NCI-H1436 treated with DMSO at 0.1 percent for 48 hours (cell line): ENCODE results near the gene TMEM135.
"Not testable (repeated sequence)": the region's sequence is repeated elsewhere in the genome, so short reads cannot be mapped to it uniquely, and the experiment has no call there.

Source experiments
- DNase-seq: peaks from one replicate; lab custom pipeline; 2025; lab: John Stamatoyannopoulos, UW

TMEM135 gene

DNA sequence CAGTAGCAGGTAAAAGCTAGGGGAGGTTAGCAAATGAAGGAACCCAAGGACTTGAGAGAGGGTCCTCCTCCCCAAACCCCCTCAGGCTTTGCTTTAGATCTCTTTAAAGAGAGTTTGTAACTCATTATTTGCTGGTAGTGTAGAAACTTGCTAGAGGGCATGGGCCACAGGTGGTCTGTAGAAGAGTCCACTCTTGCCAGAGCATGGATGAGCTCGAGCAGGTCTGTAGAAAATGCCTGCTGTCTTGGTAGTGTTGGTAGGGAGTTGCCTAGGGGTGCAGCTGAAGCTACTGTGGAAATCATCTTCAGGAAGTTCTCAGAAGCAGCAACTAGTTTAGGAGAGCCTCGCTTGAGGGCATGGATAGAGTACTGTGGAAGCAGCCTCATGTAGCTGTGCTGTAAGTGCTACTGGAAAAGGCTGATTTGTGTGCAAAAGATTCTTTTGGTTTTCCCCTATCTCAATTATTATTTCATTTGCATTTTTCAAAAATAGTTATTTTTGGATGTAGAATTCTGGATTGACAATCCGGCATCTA is 104.3 kb downstream of the TMEM135 start:
- no peak for DNase-seq

- no peak for DNase-seq
These were observed 104.9 kb downstream of the TMEM135 start for GRCh38 chr11:87142594-87142993.

GRCh38 chr11:87143641-87144040 is 105.9 kb downstream of the TMEM135 start:
- DNase-seq, result no peak

DNA sequence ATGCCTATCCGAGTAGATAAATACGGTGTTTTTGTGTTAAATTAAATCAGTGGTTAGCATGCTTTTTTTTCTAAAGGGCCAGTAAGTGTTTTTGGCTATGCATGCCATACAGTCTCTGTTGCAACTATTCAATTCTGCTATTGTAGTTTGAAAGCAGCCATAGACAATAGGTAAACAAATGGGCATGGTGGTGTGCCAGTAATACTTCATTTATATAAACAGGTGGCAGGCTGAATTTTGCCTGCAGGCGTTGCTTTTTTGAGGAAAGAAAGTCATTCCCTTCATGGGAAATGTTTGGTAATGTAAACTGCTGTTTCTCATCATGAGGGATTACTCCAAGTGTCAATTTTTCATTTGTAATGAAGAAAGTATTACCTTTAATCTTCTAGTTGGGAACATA is 106.5 kb downstream of the TMEM135 start:
- no peak for DNase-seq

DNA sequence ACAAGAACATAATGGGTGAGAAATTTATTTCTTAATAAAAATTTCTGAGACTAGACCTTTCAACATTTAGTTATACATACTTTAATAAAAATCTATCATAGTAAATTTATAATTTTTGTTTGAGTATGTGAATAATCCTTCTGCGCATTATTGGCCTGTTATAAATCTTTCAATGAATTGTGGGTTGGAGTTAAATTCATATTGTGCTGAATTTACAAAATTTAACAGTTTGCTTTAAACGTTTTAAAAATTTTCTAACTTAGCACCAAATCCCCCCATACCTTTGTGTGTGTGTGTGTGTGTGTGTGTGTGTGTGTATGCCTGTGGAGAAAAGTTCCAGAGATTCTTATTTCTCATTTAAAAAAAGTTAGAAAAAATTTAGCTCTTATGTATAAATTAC is 111.0 kb downstream of the TMEM135 start:
- DNase-seq, result no peak

GRCh38 chr11:87149782-87150181 is 112.0 kb downstream of the TMEM135 start:
- DNase-seq, result not testable (repeated sequence)

DNA sequence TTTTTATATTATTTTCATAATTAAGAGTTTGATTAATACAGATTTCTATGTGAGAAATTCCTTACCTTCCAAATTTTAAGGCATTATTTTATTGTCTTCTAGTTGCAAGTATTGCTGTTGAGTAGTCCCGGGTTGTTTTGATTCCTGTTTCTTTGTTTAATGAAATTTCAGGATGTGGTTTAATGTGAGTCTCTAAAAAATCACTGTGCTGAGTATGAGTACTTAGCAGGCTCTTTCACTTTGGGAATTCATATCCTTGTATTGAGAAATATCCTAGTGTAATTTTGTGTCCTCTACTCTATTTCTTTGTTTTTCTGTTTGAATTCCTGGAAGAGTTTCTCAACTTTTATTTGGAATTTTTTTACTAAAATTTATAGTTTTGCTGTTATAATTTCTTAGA is 113.2 kb downstream of the TMEM135 start:
- DNase-seq, result no peak

DNA sequence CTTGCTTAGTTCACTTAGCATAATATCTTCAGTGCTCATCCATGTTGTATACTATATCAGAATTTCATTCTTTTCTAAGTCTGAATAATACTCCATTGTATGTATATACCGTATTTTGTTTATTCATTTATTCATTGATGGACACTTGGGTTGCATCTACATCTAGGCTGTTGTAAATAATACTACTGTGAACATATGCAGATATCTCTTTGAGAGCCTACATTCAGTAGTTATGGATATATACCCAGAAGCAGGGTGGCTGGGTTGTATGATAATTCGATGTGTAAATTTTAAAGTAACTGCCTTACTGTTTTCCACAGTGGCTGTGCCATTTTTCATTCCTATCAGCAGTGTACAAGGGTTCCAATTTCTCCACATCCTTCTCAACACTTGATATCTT is 116.5 kb downstream of the TMEM135 start:
- DNase-seq, result no peak

- DNase-seq, result no peak
These were observed 119.2 kb downstream of the TMEM135 start for GRCh38 chr11:87156970-87157369.

GRCh38 chr11:87169076-87169475 is 131.3 kb downstream of the TMEM135 start:
- not testable (repeated sequence) for DNase-seq

- DNase-seq, result peak; percentile 48
These were observed 135.7 kb downstream of the TMEM135 start for GRCh38 chr11:87173185-87174039.

GRCh38 chr11:87174870-87175269 is 137.1 kb downstream of the TMEM135 start:
- no peak for DNase-seq

DNA sequence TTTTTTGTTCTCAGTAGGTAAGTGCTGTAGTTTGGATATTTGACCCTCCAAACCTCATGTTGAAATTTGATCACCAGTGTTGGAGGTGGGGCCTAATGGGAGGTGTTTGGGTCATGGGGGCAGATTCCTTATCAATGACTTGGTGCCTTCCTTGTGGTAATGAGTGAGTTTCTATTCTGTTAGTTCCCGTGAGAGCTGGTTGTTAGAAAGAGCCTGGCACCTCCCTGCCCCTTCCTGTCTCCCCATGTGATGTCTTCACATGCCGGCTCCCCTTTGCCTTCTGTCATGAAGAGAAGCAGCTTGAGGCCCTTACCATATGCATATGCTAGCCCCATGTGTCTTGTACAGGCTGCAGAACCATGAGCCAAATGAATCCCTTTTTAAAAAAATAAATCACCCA is 138.3 kb downstream of the TMEM135 start:
- DNase-seq, result no peak

DNA sequence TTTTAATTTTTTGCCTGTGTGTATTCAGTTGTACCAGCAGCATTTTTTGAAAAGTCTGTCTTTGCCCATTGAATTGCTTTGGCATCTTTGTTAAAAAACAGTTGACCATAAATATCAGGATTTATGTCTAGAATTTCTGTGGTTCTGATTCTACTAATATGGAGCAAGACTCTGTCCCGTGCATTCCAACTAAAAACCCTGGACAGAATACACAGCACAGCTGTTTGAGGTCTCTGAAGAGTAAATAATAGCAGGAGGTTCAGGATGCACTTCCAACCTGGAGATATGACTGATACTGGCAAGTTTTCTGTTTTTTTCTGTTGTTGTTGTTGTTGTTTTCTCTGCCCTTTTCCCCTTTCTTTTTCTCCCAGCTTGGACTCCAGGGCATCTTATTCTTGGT is 141.9 kb downstream of the TMEM135 start:
- DNase-seq, result no peak

- no peak for DNase-seq
These were observed 143.0 kb downstream of the TMEM135 start for GRCh38 chr11:87180742-87181141.

DNA sequence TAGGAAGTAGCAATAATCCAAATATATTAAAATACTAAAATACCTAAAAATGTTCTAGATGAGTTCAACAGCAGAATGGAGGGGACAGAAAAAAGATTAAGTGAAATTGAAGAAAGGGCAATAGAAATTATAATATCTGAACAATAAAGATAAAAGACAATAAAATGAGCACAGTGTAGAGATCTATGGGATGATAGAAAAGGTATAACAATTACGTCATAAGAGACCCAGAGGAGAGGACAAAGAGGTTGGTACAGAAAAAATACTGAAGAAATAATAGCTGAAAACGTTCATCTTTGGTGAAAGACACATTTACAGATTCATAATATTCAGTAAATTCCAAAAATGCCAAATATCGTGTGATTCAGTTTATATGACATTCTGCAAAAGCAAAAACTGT is 143.4 kb downstream of the TMEM135 start:
- DNase-seq, result no peak

GRCh38 chr11:87185228-87185627 is 147.5 kb downstream of the TMEM135 start:
- DNase-seq, result no peak

DNA sequence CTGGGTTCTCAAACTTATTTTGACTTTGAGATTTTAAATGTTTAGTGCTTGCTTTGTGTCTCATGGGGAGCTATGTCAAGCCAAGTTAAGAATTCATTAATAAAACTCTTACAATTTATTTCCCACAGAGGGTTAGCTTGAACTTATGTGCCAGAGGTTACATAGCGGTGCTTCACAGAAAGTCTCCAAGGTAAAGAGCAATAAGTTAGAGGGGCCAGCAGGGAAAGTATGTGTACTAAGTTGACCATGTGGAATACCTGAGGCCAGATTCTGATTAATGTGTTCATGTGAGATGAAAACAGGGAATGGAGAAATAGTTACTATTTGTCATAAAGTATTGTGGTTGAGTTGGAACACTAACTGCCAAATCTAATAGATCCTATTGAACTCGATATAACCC is 149.3 kb downstream of the TMEM135 start:
- no peak for DNase-seq

DNA sequence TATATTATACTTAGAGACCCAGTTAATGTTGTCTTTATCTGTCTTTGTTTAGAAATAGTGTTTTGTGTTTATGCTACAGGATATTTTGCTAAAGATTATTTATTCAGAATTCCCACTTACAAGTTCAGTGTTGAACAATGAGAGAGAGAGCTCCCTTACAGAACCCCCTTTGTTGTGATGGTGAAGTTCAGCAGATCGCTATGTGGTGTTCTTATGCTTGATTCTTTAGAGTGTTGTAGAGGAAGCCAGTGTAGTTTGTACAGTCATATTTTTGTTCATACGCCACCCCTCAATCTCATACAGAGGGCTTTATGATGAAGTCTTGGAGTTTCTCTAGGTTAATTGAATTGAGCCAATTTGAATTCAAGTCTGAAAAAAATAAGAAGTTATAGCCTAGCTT is 150.2 kb downstream of the TMEM135 start:
- no peak for DNase-seq

DNA sequence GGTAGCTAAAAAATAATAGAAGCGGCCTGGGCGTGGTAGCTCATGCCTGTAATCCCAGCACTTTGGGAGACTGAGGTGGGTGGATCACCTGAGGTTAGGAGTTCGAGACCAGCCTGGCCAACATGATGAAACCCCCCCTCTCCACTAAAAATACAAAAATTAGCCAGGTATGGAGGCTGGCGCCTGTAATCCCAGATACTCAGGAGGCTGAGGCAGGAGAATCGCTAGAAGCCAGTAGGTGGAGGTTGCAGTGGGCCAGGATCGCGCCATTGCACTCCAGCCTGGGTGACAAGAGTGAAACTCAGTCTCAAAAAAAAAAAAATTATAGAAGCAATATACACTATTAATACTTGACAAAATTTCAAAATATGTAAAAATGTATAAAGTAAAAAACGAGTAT is 150.7 kb downstream of the TMEM135 start:
- DNase-seq, result not testable (repeated sequence)

DNA sequence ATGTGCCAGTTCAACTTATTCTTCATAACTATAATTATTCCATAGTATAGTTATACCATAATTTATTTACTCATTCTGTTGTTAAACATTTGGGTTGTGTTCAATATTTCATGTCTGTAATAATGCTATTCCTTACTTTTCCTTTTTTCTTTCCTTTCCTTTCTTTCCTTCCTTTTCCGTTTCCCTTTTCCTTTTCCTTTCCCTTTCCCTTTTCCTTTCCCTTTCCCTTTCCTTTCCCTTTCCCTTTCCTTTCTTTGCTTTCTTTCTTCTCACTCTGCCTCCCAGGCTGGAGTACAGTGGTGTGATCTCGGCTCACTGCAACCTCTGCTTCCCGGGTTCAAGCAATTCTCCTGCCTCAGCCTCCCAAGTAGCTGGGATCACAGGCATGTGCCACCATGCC is 151.2 kb downstream of the TMEM135 start:
- not testable (repeated sequence) for DNase-seq

GRCh38 chr11:87190071-87190470 is 152.3 kb downstream of the TMEM135 start:
- no peak for DNase-seq

DNA sequence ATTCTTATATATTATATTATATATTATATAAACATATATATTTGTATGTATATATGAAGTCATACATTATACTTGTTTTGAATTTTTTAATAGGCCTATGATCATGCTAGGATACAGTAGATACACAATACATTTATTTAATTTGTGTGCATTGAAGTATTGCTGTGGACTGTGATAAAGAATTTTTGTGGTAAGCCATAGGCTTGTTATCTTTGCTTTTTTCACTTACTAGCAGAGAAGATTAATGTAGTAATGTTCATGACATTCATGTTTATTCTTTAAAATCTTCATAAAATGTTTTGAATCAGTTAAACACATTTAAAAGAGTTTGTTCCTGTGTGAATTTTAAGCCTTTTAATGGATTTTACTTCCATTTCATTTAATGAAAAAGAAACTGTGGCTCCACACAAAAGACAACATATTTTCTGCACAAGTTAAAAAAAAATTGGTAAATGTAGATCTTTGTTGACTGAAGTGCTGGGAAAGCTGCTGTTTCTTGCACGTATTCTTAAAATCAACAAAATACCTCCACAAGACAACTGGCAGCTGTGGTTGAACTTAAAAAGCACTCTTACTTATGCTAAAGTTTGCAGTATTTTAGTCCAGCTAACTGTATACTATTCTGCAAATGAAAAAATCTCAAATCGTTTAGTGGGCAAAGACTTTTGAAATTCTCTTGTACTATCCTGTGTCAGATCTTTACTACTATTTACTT is 156.2 kb downstream of the TMEM135 start:
- DNase-seq, result no peak
